RWPE2 (cell line): ENCODE data around the gene ROBO4.

ENCODE experiments used
- ATAC-seq: fragments of 200-7000 bp; cut with Tn5 transposase; 3 replicates; pipeline ENCODE4 v1.9.1; 2021; ENCODE audit warnings: low read depth
- DNase-seq: peaks from one replicate; pipeline ENCODE4 v3.0.0-alpha.2; 2020; ENCODE audit warnings: low spot score
- H3K27ac ChIP-seq: fragments of 450-650 bp; 2 replicates; pipeline ENCODE4 v1.5.1; 2017; ENCODE audit warnings: mild to moderate bottlenecking; ENCODE audit not compliant: poor library complexity, severe bottlenecking
- H3K27me3 ChIP-seq: fragments of 250-450 bp; sonication (Bioruptor Pico); 2 replicates; pipeline ENCODE4 v1.5.1; 2021; ENCODE audit warnings: mild to moderate bottlenecking, moderate library complexity; ENCODE audit not compliant: insufficient read depth, poor library complexity, severe bottlenecking
- H3K36me3 ChIP-seq: fragments of 250-450 bp; sonication (Bioruptor Pico); 2 replicates; pipeline ENCODE4 v1.5.1; 2020; ENCODE audit warnings: low read depth, mild to moderate bottlenecking, moderate library complexity
- H3K4me1 ChIP-seq: fragments of 250-450 bp; sonication (Bioruptor Pico); 2 replicates; pipeline ENCODE4 v1.5.1; 2021; ENCODE audit warnings: mild to moderate bottlenecking, moderate library complexity; ENCODE audit not compliant: insufficient read depth, poor library complexity, severe bottlenecking
- H3K4me3 ChIP-seq: fragments of 250-450 bp; sonication (Bioruptor Pico); 2 replicates; pipeline ENCODE4 v1.5.1; 2021; ENCODE audit warnings: mild to moderate bottlenecking, moderate library complexity; ENCODE audit not compliant: severe bottlenecking
- H3K9me3 ChIP-seq: fragments of 250-450 bp; sonication (Bioruptor Pico); 2 replicates; pipeline ENCODE4 v1.5.1; 2021; ENCODE audit warnings: mild to moderate bottlenecking, moderate library complexity; ENCODE audit not compliant: severe bottlenecking
- CTCF ChIP-seq: fragments of 450-650 bp; IDR thresholded peaks from one replicate; pipeline ENCODE4 v1.5.1; 2017; ENCODE audit warnings: mild to moderate bottlenecking, moderate library complexity; ENCODE audit not compliant: poor library complexity, severe bottlenecking

The ROBO4 gene

GRCh38 chr11:124839128-124839971 is 58.3 kb downstream of the ROBO4 start:
- DNase-seq, result no peak
- Histone ChIP-seq H3K36me3 (no peaks in the 10 kb centered on the region), H3K4me3 (peak overlapping the region; percentile 21), H3K27me3 (peaks cover 68% of the 10 kb centered on the region), H3K9me3 (no peaks in the 10 kb centered on the region), H3K27ac (no peak overlapping the region), H3K4me1 (no peaks in the 10 kb centered on the region)
- TF ChIP-seq CTCF, result no peak
- ATAC-seq, result peak; percentile 15; the same call in 1 of the 3 replicates

- no peaks in the 10 kb centered on the region for H3K4me1 ChIP-seq
- TF ChIP-seq CTCF, result no peak
- H3K36me3 ChIP-seq, result no peaks in the 10 kb centered on the region
- H3K9me3 ChIP-seq, result no peaks in the 10 kb centered on the region
- DNase-seq (no peak), ATAC-seq (no peak)
- no peak overlapping the region for H3K27ac ChIP-seq
- H3K27me3 ChIP-seq, result peaks cover 62% of the 10 kb centered on the region
- no peak overlapping the region for H3K4me3 ChIP-seq
Observed at GRCh38 chr11:124838805-124839127, 58.9 kb downstream of the ROBO4 start.

- Histone ChIP-seq H3K9me3 (no peaks in the 10 kb centered on the region), H3K4me3 (no peak overlapping the region), H3K4me1 (no peaks in the 10 kb centered on the region), H3K36me3 (no peaks in the 10 kb centered on the region), H3K27ac (no peak overlapping the region), H3K27me3 (peaks cover 49% of the 10 kb centered on the region)
- TF ChIP-seq CTCF, result peak; percentile 77
- no peak for DNase-seq
- peak; percentile 54 for ATAC-seq
Observed at GRCh38 chr11:124837491-124837856, 60.2 kb downstream of the ROBO4 start.

- H3K4me3 ChIP-seq, result no peak overlapping the region
- H3K27ac ChIP-seq, result no peak overlapping the region
- ATAC-seq (no peak), DNase-seq (no peak)
- no peaks in the 10 kb centered on the region for H3K4me1 ChIP-seq
- H3K27me3 ChIP-seq, result peaks cover 34% of the 10 kb centered on the region
- no peak for TF ChIP-seq CTCF
- no peaks in the 10 kb centered on the region for H3K36me3 ChIP-seq
- H3K9me3 ChIP-seq, result no peaks in the 10 kb centered on the region
Observed at GRCh38 chr11:124835918-124836317, 61.7 kb downstream of the ROBO4 start.

- ATAC-seq (no peak), DNase-seq (no peak)
- H3K4me1 ChIP-seq, result no peaks in the 10 kb centered on the region
- H3K9me3 ChIP-seq, result no peaks in the 10 kb centered on the region
- TF ChIP-seq CTCF, result no peak
- peaks cover 21% of the 10 kb centered on the region for H3K27me3 ChIP-seq
- no peak overlapping the region for H3K4me3 ChIP-seq
- H3K27ac ChIP-seq, result no peak overlapping the region
- H3K36me3 ChIP-seq, result no peaks in the 10 kb centered on the region
Observed at GRCh38 chr11:124834526-124835180, 63.0 kb downstream of the ROBO4 start.
